Amniotic epithelial cell (primary cell): ENCODE measurements around the gene PIK3C2A.
A peak's percentile ranks its signal among the peaks of the same experiment; 100 is the strongest.
"Not testable (repeated sequence)": the region's sequence is repeated elsewhere in the genome, so short reads cannot be mapped to it uniquely, and the experiment has no call there.

Experiments
- DNase-seq: peaks from one replicate; pipeline ENCODE4 v3.0.0-alpha.2; 2010; ENCODE audit warnings: low read depth

The PIK3C2A gene

GRCh38 chr11:17207317-17208256, at the start of gene PIK3C2A:
Gene PIK3C2A, minus strand, starts transcription at chr11:17207986. Its CDS starts 38,245 bp downstream, at chr11:17169741.
- DNase-seq, result peak; percentile 91

GRCh38 chr11:17257196-17257595, 49.4 kb upstream of the PIK3C2A start:
- DNase-seq, result peak; percentile 91

GRCh38 chr11:17256512-17256911, 48.7 kb upstream of the PIK3C2A start:
- DNase-seq, result peak; percentile 99

GRCh38 chr11:17252704-17253103, 44.9 kb upstream of the PIK3C2A start:
- no peak for DNase-seq

GRCh38 chr11:17250561-17251350, 43.0 kb upstream of the PIK3C2A start:
- DNase-seq, result peak; percentile 11

- DNase-seq, result no peak
These were observed 36.3 kb upstream of the PIK3C2A start for GRCh38 chr11:17244046-17244445.

GRCh38 chr11:17242954-17243353, 35.2 kb upstream of the PIK3C2A start:
- DNase-seq, result not testable (repeated sequence)

- DNase-seq, result no peak
These were observed 33.0 kb upstream of the PIK3C2A start for GRCh38 chr11:17240780-17241179.

- DNase-seq, result not testable (repeated sequence)
These were observed 32.1 kb upstream of the PIK3C2A start for GRCh38 chr11:17239927-17240326.

GRCh38 chr11:17238377-17238776, 30.6 kb upstream of the PIK3C2A start:
- no peak for DNase-seq

GRCh38 chr11:17233101-17233500, 25.3 kb upstream of the PIK3C2A start:
- no peak for DNase-seq

GRCh38 chr11:17230867-17231851, 23.4 kb upstream of the PIK3C2A start:
- peak; percentile 23 for DNase-seq

- DNase-seq, result no peak
These were observed 21.8 kb upstream of the PIK3C2A start for GRCh38 chr11:17229481-17230152.

GRCh38 chr11:17228186-17228925, 20.6 kb upstream of the PIK3C2A start:
- DNase-seq, result not testable (repeated sequence)

GRCh38 chr11:17224727-17225126, 16.9 kb upstream of the PIK3C2A start:
- peak; percentile 69 for DNase-seq

- DNase-seq, result peak; percentile 99
These were observed 14.2 kb upstream of the PIK3C2A start for GRCh38 chr11:17221968-17222367.

- peak; percentile 72 for DNase-seq
These were observed 11.2 kb upstream of the PIK3C2A start for GRCh38 chr11:17219016-17219415.

- DNase-seq, result no peak
These were observed 10.6 kb upstream of the PIK3C2A start for GRCh38 chr11:17218403-17218802.

GRCh38 chr11:17217401-17217800, 9.6 kb upstream of the PIK3C2A start:
- no peak for DNase-seq

GRCh38 chr11:17214338-17214737, 6.6 kb upstream of the PIK3C2A start:
- no peak for DNase-seq
